HEK293 (cell line): ENCODE measurements around the gene CFAP300.

ENCODE experiments used
- CTCF ChIP-seq: fragments of 450-650 bp; formaldehyde crosslinking; IDR thresholded peaks from 2 replicates; pipeline ENCODE4 v1.5.1; 2016; ENCODE audit warnings: missing biosample characterization, missing genetic modification characterization
- ZBTB11 ChIP-seq: fragments of 450-650 bp; formaldehyde crosslinking; conservative IDR thresholded peaks from 2 replicates; pipeline ENCODE4 v1.5.1; 2016; ENCODE audit warnings: low read depth, missing biosample characterization, missing genetic modification characterization
- ZNF169 ChIP-seq: fragments of 450-650 bp; formaldehyde crosslinking; IDR thresholded peaks from 2 replicates; pipeline ENCODE4 v1.5.1; 2016; ENCODE audit warnings: missing biosample characterization, missing genetic modification characterization
- ZNF19 ChIP-seq: fragments of 450-650 bp; formaldehyde crosslinking; IDR thresholded peaks from 2 replicates; pipeline ENCODE4; 2016; ENCODE audit warnings: missing biosample characterization, missing genetic modification characterization, low read depth
- ZNF335 ChIP-seq: fragments of 450-650 bp; formaldehyde crosslinking; conservative IDR thresholded peaks from 2 replicates; pipeline ENCODE4 v1.5.1; 2016; ENCODE audit warnings: missing biosample characterization, missing genetic modification characterization

- TF ChIP-seq ZNF335 (no peak), ZNF19 (tag by site-specific recombination) (no peak), CTCF (no peak), ZNF169 (tag by site-specific recombination) (no peak), ZBTB11 (tag by site-specific recombination) (no peak)
Observed at GRCh38 chr11:102121329-102121728, 74.1 kb downstream of the CFAP300 start.
